Astrocyte of the cerebellum (primary cell): Measurements from ENCODE around the gene MTMR3.

Source experiments
- DNase-seq: peaks from one replicate; pipeline ENCODE4 v3.0.0-alpha.2; 2011; ENCODE audit warnings: low read depth
- H3K4me3 ChIP-seq: 2 replicates; pipeline ENCODE4 v1.5.1; 2011; ENCODE audit warnings: mild to moderate bottlenecking, low read depth, low read length, moderate library complexity
- in situ Hi-C: cut with HindIII; loops from 2 replicates; pipeline ENCODE4 v1.10.0; 2017; ENCODE audit warnings: low sequenced_read_pairs
- TF ChIP-seq, protein P1 (sequence below): IDR thresholded peaks from 2 replicates; pipeline ENCODE4 v1.5.1; 2012; ENCODE audit warnings: low read length, low read depth, moderate library complexity, mild to moderate bottlenecking; ENCODE audit errors: missing control alignments

Gene MTMR3

DNA sequence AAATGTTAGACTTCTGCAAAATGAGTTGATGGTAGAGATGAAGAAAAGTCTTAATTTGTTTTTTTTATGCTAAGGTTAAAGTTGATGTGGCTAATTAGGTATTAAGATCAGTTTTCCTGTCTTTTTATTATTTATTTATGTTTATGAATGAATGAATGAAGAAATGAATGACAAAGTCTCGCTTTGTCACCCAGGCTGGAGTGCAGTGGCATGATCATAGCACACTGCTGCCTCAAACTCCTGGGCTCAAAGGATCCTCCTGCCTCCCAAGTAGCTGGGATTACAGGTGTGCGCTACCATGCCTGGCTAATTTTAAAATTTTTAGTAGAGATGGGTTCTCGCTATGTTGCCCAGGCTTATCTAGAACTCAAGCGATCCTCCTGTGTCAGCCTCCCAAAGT is 29.2 kb downstream of the MTMR3 start:
- no peak overlapping the region for H3K4me3 ChIP-seq
- DNase-seq: no peak
- TF ChIP-seq, protein P1, sequence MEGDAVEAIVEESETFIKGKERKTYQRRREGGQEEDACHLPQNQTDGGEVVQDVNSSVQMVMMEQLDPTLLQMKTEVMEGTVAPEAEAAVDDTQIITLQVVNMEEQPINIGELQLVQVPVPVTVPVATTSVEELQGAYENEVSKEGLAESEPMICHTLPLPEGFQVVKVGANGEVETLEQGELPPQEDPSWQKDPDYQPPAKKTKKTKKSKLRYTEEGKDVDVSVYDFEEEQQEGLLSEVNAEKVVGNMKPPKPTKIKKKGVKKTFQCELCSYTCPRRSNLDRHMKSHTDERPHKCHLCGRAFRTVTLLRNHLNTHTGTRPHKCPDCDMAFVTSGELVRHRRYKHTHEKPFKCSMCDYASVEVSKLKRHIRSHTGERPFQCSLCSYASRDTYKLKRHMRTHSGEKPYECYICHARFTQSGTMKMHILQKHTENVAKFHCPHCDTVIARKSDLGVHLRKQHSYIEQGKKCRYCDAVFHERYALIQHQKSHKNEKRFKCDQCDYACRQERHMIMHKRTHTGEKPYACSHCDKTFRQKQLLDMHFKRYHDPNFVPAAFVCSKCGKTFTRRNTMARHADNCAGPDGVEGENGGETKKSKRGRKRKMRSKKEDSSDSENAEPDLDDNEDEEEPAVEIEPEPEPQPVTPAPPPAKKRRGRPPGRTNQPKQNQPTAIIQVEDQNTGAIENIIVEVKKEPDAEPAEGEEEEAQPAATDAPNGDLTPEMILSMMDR: no peak
- in situ Hi-C loops: no loop called here

DNA sequence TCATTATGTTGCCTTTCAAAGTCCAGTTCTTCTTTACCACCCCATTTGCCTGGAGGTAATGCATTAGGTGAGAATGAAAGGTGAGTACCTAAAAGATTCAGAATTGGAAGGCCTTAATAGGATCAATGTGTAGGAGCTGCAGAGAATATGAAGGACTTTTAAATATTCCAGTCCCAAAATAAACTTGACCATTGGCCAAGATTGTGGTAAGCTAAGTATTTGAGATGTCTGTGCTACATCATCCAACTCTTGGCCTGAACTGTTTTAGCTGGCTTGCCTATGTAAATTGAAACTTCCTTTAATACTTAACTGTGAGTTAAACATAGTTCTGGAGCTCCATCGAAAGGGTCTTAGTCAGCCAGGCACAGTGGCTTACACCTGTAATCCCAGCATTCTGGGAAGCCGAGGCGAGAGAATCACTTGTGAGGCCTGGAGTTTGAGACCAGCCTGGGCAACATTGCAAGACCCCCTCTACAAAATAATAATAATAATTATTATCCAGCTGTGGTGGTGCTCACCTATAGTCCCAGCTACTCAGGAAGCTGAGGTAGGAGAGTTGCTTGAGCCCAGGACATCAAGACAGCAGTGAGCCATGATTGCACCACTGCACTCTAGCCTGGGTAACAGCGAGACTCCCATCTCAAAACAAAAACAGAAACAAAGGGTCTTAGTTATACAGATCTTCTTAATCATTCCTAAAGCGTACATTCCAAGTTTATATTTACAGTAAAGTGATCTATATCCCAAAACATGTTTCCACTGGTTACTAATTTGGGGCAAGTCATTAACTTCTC is 29.8 kb downstream of the MTMR3 start:
- in situ Hi-C loops: no loop called here
- H3K4me3 ChIP-seq: no peak overlapping the region
- TF ChIP-seq, protein P1: no peak
- DNase-seq: peak; percentile 96

DNA sequence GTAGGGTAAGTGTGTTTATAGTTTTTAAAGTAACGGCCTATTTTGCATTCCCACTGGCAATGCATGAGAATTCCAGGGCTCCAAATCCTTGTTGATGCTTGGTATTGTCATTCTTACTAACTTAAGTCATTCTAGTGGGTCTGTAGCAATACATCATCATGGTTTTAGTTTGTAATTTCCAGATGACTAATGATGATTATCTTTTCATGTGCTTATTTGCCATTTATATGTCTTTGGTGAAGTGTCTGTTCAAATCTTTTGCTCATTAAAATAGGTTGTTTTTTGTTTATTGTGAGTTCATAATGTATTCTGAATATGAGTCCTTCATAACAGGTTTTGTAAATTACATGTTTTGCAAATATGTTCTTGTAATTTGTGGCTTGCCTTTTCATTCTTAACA is 31.2 kb downstream of the MTMR3 start:
- no peak overlapping the region for H3K4me3 ChIP-seq
- peak; percentile 39 for DNase-seq
- TF ChIP-seq, protein P1: no peak
- in situ Hi-C loops: no loop called here

DNA sequence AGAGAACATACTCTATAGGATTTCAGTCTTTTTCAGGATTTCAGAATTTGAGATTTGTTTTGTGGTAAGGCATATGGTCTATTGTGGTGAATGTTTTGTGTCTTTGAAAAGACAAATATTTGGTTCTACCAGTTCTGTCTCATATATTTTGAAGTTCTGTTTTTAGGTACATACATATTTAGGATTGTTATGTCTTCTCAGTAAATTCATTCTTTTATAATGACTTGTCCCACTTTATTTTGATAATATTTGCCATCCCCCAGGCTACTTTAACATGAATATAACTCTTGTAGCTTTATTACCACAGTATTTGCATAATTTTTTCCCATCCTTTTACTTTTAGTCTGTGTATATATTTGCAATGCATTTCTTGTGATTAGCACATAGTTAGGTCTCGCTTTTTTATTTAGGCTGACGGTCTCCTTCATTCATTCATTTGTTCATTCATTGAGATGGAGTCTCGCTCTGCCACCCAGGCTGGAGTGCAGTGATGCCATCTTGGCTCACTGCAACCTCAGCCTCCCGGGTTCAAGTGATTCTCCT is 32.1 kb downstream of the MTMR3 start:
- TF ChIP-seq, protein P1: no peak
- no peak for DNase-seq
- in situ Hi-C loops: loop anchor here (5.0 kb wide), 1 partner anchor 98 kb away; no protein-coding TSS in a partner anchor
- H3K4me3 ChIP-seq: no peak overlapping the region

DNA sequence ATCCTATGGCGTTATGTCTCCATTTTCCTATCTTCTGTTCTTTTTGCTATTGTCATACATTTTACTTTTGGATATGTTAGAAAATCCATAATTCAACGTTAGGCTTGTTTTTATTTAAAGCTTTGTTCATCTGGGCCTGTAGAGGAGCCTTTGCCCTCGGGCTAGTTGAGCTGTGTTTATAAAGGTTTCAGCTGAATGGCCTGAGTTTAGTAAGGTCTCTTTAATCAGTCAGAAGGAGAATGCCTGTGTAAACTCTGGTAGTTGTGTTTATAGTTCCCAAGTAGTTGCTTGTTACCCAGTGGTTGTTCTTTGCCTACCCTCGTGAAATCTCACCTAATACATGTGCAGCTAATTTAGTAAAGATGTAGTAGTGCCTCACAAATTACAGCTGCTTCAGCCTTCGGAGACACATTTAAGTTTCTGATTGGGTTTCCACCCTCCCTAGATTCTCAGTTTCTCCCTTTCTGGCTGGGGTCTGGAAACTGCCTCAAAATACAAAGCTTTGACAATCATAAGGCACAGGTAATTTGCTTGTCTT is 33.1 kb downstream of the MTMR3 start:
- in situ Hi-C loops: loop anchor here (5.0 kb wide), 1 partner anchor 99 kb away; no protein-coding TSS in a partner anchor

More for the DNA sequence above, 33.1 kb downstream of the MTMR3 start:
- no peak for DNase-seq
- TF ChIP-seq, protein P1: no peak
- no peak overlapping the region for H3K4me3 ChIP-seq
